Measurements from ENCODE around the gene SCARF2.
"Not testable (repeated sequence)": the region's sequence is repeated elsewhere in the genome, so short reads cannot be mapped to it uniquely, and the experiment has no call there.

The SCARF2 gene

DNA sequence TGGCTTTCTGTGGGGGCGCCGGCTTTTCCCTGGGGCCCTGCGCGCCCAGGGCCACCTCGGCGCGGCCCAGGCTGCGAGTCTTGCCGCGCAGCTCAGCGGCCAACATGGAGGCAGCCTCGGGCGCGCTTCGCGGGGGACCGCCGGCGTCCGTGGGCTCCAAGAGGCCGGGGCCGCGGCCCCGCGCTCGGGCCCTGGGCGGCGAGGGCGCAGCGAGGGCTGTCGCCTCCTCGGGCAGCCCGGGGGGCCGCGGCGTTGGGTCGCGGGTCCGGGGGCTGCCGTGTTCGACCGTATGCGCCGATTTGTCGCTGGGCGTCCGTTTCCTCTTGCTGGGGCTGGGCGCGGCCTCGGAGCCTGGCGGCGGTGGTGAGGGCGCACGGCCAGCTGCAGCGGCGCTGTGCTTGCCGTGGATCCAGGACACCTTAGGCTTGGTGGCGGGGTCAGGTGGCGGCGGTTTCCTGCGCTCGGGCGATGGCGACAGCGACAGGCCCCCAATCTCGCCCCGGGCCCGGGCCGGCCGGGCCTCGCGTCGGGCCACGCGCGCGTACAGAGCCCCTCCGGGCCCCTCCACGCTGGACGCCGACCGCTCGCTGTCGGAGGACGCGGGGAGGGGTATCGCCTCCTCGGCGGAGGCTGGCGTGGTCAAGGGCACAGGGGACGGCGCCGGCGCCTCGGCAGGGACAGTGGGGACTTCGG lies 11.9 kb downstream of the SCARF2 start:
- DNase-seq = no peak

GRCh38 chr22:20424932-20425565 lies 12.6 kb downstream of the SCARF2 start:
- DNase-seq = no peak

- no peak for DNase-seq
These were observed 13.1 kb downstream of the SCARF2 start for GRCh38 chr22:20424568-20424931.

DNA sequence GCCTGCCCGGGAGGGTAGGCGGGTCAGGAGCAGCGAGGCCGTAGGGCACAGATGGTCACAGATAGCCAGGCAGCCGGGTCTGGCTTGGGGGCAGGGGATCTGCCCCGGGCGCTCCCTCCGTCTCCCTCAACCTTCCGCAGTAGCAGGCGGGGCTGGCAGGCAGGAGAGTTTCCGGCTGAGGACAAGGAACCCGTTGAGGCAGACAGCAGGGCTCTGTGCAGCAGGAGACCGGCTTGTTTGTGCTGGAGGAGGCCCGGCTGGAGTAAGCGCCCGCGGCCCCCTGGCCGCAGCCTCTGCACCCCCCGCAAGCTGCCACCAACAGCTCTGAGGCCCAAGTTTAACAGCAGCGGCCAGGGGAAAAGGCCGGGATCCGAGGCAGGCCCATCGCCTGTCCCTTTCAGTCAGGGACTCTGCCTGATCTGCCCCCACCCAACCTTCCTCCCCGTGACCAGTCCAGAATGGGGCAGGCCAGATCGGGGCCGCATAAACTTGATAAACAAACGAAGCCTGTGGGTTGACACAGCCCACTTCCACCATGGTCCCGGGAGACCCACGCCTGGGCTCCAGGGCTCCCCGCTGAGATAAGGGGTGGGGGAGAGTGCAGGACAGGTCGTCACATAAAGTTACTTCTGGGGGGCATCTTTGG lies 13.6 kb downstream of the SCARF2 start:
- DNase-seq = no peak

DNA sequence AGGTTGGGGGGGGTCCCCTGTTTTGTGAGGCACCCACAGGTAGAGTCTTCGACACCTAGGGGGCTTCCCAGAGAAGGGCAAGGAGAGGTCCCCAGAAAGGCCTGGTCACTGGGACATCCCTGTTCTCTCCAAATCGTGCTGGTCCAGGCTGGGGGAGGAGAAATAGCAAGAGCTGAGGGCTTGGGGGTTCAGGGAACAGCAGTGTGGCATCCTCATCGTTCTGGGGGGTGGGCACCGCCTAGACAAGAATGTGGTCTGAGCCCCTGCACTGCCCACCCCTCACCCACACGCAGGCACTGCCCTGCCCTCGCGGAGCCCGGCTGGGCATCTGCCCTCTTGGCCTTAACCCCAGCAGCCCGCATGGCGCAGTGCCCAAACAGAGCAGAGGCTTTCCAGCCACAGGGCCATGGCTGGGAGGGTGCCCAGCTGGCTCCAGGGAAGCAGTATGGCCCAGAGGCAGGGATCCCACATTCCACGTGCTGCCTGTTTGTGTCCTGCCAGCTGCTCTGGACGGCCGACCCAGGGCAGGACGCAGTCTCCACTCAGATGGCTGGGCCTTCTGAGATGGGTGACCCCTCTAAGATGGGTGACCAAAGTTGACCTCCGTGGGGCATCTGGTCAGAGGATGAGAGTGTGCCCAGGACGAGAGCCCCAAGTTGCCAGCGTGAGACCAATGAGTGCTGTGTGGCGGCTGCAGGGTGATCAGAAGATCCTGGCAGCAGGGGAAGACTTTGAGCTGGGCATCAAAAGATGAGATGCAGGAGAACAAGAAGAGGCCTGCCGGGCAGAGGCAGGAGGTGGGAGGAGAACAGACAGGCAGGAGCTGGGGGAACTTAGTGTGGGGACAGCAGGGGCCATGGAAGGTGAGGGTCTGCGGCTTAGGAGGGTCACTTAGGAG lies 14.4 kb downstream of the SCARF2 start:
- DNase-seq = no peak

DNA sequence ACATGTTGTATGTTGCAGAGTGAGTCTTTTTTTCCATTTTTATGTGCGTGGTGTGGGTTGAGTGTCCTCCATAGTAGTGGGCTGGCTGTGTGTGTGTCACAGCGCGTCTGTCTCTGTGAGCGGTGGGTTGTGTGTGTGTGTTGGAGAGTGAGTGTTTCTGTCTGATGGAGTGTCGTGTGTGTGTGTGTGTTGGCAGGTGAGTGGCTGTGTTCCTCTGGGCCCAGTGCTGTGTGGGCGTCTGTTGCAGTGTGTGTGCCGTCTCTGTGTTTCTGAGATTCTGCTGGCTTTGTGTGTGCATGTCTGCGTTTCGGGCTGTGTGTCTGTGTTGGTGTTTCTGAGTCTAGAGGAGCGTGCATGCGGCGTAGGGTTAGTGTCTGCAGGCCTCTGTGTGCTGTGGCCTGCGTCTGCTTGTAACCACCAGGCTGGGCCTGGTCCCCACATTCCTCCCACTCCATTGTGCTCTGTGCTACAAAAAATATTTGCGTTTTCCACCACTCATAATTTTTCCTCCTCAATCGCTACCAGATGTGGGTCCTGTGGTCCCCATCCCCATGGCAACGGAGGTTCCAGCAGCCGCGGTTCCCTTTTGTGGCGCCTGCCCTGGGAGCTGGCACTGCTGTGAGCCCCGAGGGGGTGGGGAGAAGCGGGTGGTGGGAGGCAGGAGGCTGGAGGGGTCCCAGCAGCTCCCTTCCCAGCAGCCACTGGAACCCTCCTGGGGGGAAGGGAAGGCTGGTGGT lies 15.2 kb downstream of the SCARF2 start:
- DNase-seq = no peak

DNA sequence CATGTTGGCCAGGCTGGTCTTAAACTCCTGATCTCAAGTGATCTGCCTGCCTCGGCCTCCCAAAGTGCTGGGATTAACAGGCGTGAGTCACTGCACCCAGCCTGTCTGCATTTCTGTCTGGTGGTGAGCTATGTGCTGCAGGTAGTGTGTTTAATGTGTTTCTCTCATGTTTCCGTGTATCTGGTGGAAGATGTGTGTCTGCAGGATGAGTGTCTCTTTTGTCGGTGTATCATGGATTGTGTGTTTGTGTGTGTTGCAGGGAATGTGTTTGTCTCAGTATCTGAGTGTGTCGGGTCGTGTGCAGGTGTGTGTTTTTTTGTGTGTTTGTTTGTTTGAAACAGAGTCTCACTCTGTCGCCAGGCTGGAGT lies 16.1 kb downstream of the SCARF2 start:
- no peak for DNase-seq

DNA sequence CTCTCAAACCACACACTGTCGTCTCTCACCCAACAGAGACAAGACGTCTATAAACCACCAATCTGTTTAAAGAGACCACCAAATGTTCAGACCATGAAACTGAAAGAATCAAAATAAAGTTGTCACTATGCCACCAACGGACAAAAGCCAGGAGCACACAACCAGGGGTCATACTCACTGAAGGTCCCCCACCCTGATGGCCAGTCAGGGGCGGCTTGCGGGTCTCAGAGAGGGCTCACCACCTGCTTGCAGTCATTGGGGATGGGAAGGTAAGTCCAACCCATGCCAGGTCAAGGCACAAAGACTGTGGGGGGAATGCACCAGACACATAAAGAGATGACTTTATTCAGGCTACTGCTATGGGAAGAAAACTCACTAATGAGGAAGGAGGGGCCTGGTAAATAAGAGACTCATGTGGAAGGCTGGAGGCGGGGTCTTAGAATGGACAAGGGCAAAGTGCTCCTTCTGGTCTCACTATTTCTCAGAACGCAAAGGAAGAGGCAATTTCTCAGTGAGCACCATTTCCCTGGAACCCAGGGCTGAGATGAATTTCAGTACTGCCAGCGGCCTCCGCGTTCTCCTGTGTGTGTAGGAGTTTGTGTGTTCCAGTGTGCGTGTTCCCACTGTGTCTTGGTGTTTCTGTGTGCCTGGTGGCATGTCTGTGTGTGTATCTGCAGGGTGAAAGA lies 17.3 kb downstream of the SCARF2 start:
- no peak for DNase-seq

GRCh38 chr22:20419664-20419951 lies 18.0 kb downstream of the SCARF2 start:
- no peak for DNase-seq

DNA sequence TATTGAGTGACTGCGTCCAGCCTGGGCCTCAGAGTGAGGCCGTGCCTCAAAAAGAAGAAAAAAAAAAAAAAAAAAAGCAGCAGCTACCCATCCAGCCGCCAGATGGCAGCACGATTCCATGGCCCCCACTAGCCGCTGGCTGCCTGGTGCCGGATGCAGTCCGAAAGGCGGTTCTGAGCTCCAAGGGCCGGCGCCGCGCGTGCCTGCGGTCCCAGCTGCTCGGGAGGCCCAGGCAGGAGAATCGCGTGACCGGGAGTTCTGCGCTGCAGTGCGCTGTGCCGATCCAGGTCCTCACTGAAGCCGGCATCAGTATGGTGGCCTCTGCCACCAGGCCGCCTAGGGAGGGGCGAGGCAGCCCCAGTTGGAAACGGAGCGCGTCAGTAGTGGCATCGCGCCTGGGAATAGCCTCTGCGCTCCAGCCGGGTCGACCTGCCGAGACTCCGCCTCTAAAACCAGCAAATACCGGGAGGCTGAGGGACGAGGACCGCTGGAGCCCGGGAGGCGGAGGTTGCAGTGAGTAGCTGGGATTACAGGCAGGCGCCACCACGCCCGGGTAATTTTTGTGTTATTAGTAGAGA lies 19.3 kb downstream of the SCARF2 start:
- peak; percentile 57 for DNase-seq

DNA sequence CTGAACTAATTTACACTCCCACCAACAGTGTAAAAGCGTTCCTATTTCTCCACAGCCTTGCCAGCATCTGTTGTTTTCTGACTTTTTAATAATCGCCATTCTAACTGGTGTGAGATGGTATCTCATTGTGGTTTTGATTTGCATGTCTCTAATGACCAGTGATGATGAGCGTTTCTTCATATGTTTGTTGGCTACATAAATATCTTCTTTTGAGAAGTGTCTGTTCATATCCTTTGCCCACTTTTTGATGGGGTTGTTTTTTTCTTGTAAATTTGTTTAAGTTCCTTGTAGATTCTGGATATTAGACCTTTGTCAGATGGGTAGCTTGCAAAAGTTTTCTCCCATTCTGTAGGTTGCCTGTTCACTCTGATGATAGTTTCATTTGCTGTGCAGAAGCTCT lies 21.9 kb downstream of the SCARF2 start:
- not testable (repeated sequence) for DNase-seq

DNA sequence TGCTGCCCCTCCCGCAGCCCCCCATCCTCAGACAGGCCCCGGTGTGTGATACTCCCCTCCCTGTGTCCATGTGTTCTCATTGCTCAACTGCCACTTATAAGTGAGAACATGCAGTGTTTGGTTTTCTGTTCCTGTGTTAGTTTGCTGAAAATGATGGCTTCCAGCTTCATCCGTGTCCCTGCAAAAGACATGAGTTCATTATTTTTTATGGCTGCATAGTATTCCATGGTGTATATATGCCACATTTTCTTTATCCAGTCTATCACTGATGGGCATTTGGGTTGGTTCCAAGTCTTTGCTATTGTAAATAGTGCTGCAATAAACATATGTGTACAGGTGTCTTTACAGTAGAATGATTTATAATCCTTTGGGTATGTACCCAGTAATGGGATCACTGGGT lies 22.4 kb downstream of the SCARF2 start:
- not testable (repeated sequence) for DNase-seq

GRCh38 chr22:20414450-20414849 lies 23.2 kb downstream of the SCARF2 start:
- no peak for DNase-seq

GRCh38 chr22:20414059-20414440 lies 23.6 kb downstream of the SCARF2 start:
- DNase-seq = no peak

DNA sequence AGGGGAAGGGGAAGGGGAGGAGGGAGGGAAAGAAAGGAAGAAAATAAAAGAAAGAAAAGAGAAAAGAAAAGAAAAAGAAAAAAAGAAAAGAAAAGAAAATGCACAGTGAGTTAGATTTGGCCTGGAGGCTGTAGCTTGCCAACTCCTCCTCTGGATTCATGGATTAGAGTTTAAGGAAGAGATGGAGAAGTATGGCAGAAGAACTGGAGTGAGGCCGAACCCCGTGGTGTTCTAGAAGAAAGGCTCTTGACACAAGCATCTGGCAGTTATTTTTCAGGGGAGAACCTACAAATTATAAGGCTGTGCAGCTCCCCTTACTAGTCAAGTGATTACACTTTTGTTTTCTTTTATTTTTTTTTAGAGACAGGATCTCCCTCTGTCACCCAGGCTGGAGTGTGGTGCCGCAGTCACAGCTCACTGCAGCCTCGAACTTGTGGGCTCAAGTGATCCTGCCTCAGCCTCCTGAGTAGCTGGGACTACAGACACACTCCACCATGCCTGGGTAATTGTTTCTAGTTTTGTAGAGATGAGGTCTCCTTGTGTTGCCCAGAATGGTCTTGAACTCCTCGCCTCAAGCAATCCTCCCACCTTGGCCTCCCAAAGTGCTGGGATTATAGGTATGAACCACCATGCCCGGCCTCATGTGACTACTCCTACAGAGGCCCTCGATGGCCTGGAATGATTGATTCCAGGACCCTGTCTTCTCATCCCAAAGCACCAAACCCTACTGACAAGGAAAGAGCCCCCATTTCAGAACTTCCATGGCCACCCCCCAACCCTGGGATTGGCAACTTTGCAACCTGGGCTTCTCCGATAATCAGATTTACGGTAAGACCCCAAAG lies 24.2 kb downstream of the SCARF2 start:
- DNase-seq = no peak

- no peak for DNase-seq
These were observed 25.0 kb downstream of the SCARF2 start for GRCh38 chr22:20412474-20413216.

- DNase-seq = not testable (repeated sequence)
These were observed 28.2 kb downstream of the SCARF2 start for GRCh38 chr22:20409385-20409784.

DNA sequence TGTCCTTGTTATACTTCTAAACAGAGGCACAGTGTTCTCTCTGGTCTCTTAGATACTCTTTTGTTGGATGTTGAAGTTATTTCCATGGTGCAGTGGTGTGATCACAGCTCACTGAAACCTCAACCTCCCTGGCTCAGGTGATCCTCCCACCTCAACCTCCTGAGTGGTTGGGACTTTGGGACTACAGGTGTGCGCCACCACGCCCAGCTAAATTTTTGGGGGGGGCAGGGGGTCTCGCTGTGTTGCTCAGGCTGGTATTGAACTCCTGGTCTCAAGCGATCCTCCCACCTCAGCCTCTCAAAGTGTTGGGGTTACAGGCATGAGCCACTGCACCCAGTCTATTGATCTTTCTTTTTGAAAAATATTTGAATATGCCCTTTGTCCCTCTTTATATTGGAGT lies 28.7 kb downstream of the SCARF2 start:
- no peak for DNase-seq

DNA sequence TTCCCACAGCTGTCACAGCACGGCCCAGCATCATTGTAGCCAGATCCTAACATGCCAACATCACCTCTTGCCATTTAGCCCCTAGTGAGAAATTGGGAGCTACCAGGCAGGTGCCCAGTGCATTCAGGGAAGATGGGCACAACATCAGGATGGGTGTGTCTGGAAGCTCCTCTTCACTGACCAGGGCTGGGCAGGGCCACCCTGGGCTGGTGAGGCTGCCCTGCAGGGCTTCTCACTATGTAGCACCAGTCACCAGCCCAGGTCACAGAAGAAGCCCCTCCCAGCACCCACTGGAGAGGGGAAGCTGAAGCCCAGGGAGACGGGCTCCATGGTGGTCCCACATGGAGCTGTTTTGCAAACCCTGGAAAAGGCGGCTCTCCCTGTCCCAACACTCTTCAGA lies 29.8 kb downstream of the SCARF2 start:
- no peak for DNase-seq

GRCh38 chr22:20406686-20407408 lies 30.8 kb downstream of the SCARF2 start:
- no peak for DNase-seq

Data from NCI-H345 (cell line).